Dendritic cell treated with granulocyte-macrophage colony-stimulating factor and Interleukin-4, amounts not matched to agents 40 ng/mL and 50 ng/mL, for 4 days (primary cell): ENCODE data around the gene MPHOSPH9.

Experiments
- H3K27ac Mint-ChIP-seq: one replicate; pipeline ENCODE4 v1.8.0; 2022; ENCODE audit warnings: mild to moderate bottlenecking, mixed read lengths
- H3K27me3 Mint-ChIP-seq: one replicate; pipeline ENCODE4 v1.8.0; 2022; ENCODE audit warnings: mild to moderate bottlenecking, mixed read lengths
- H3K36me3 Mint-ChIP-seq: one replicate; pipeline ENCODE4 v1.8.0; 2022; ENCODE audit warnings: low read depth, mixed read lengths
- H3K4me1 Mint-ChIP-seq: one replicate; pipeline ENCODE4 v1.8.0; 2022; ENCODE audit warnings: low read depth, mixed read lengths
- H3K4me3 Mint-ChIP-seq: one replicate; pipeline ENCODE4 v1.8.0; 2022; ENCODE audit warnings: mild to moderate bottlenecking, moderate library complexity, mixed read lengths
- H3K9me3 Mint-ChIP-seq: one replicate; pipeline ENCODE4 v1.8.0; 2022; ENCODE audit warnings: mixed read lengths
- intact Hi-C: fragments of 100-400 bp; cut with micrococcal nuclease; formaldehyde crosslinking; loops from one replicate; pipeline ENCODE4 v1.15.0; 2022

MPHOSPH9 gene

DNA sequence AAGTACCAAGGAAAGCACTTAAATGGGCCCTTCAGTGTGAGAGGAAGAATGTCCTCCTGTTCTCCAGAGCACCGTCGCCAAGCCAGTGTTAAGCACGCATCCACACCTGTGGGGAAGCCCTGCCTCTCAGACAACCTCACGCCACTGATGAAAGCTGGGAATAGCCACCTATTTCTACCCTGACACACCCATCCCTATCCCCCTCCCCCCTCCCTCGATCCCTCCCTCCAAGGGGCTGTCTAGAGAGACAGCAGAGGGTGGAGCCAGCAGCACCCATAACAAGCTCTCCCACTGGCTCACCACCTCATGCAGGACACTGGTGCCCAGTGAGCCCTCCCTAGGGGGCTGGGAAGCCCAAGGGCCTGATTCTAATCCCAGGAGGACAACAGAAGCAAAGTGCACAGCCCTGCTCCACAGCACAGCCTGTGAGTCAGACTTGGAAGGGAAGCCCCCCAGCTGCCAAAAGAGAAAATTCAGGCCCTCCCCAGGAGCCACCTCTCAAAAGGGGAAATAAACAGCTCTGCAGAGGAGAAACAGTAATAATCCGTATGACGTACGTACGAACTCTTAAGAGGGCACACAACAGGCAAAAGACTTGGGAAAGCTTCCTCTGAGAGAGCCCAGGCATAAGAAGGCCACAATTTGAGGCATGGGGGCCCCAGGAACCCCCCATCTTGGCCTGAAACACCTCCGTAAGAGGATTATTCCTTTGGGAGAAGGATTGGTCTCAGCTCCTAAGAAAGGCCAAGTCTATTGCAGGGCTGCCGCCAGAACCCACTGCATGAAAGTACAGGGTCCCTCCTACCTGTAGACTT, 89.8 kb downstream of the MPHOSPH9 start:
- H3K4me3 Mint-ChIP-seq: no peak overlapping the region
- no peaks in the 10 kb centered on the region for H3K36me3 Mint-ChIP-seq
- no peaks in the 10 kb centered on the region for H3K9me3 Mint-ChIP-seq
- peaks cover 15% of the 10 kb centered on the region for H3K4me1 Mint-ChIP-seq
- intact Hi-C loops: no loop called here
- H3K27ac Mint-ChIP-seq: no peak overlapping the region
- H3K27me3 Mint-ChIP-seq: no peaks in the 10 kb centered on the region

DNA sequence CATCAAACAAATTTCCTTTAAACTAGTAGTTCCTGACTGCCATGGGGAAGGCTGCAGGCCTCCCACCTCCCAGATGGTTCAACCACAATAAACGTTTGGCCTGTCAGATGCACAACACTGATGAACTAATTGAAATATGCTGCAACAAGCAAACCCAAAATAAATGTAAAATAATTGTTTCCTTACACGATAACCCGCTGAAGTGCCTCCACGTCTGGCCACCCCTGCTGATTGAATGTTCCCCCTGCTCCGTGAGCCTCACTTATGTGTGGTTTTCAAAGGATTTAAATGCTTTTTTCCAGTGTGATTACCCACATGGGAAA, 90.5 kb downstream of the MPHOSPH9 start:
- H3K4me1 Mint-ChIP-seq: peaks cover 12% of the 10 kb centered on the region
- H3K9me3 Mint-ChIP-seq: no peaks in the 10 kb centered on the region
- H3K27me3 Mint-ChIP-seq: no peaks in the 10 kb centered on the region
- H3K27ac Mint-ChIP-seq: no peak overlapping the region
- H3K36me3 Mint-ChIP-seq: no peaks in the 10 kb centered on the region
- H3K4me3 Mint-ChIP-seq: no peak overlapping the region
- intact Hi-C loops: no loop called here

DNA sequence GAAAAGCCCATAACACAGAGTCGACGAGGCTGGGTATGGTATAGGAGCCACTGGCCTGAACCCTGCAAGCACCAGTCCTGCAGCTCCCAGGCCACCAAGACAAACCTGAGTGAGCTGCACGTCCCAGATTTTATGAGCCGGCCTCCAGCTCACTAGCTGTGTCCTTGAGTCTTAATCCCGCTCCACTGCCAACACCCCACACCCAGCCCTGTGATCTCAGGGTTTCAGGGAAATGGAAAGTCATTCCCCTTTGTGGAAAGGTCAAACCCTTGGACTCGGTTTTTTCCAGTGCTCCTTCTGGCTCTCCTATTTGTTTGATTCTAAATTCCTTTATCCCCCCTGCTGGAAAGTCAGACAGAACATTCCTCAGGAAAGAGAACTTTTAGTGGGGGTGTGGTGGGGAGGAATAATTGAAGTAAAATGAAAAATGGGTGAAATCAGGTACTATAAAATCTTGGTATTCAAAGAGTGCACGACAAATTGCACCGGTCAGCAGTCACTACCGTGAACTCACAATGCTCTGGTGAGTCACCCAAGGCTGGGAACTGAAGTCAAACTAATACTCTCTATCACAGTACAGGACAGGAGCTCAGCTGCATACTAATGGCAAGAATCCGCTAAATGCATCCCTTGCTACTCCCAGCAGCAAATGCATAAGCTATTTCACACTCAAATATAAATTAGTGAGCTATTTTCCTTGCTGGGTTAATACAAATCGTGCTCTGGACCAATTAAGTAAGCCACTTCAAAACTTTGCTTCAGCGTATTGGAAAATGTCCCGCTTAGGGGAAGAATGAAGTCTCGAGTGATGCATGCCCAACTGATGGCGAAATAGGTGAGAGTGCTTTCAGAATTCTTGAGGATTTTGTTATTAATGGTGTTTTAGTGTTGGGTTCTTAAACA, 91.1 kb downstream of the MPHOSPH9 start:
- intact Hi-C loops: no loop called here
- Mint-ChIP-seq H3K27me3 (no peaks in the 10 kb centered on the region), H3K9me3 (no peaks in the 10 kb centered on the region), H3K36me3 (no peaks in the 10 kb centered on the region), H3K4me3 (no peak overlapping the region), H3K4me1 (peaks cover 9% of the 10 kb centered on the region), H3K27ac (no peak overlapping the region)

DNA sequence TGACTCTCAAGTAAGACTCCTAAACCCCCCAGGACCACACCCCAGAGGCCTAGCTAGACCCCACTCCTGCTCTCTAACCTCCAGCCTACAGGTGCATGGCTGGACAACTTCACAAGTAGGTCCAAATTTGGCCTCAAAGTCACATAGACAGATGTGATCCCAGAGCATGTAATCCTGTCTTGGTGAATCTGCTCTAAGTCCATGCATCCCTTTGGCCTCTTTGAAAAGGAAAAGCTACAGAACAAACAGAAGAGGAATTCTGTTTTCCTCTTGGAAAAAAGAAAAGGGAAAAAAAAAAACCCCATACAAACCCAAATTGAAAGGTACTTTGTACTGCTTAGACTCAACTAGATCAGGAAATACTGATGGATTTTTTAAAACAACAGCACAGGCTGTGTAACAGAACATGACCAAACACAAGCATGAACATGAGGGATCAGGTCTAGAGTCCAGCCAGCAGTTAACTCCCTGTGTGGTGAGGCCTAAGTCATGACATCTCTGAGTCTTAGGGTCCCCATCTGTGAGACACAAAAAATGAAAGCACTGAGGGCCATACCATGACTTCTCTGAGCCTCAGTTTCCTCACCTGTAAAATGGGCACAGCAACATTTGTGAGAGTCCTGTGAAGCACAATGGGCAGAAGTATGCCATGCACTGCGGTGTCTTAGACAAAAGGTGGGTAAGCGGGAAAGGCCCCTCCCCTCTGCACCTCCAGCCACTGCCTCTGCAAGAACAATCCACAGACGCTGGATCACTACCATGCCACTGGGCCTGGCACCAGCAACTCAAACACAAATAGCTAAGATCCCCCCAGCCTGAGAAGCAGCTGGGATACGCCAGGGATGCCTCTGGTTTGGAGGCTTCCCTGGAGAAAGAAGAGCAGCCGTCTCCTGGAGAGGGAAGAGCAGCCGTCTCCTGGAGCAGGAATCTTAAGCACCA, 92.0 kb downstream of the MPHOSPH9 start:
- intact Hi-C loops: no loop called here
- H3K9me3 Mint-ChIP-seq: no peaks in the 10 kb centered on the region
- H3K27me3 Mint-ChIP-seq: no peaks in the 10 kb centered on the region
- H3K36me3 Mint-ChIP-seq: no peaks in the 10 kb centered on the region
- H3K4me1 Mint-ChIP-seq: peaks cover 9% of the 10 kb centered on the region
- H3K4me3 Mint-ChIP-seq: no peak overlapping the region
- H3K27ac Mint-ChIP-seq: no peak overlapping the region

DNA sequence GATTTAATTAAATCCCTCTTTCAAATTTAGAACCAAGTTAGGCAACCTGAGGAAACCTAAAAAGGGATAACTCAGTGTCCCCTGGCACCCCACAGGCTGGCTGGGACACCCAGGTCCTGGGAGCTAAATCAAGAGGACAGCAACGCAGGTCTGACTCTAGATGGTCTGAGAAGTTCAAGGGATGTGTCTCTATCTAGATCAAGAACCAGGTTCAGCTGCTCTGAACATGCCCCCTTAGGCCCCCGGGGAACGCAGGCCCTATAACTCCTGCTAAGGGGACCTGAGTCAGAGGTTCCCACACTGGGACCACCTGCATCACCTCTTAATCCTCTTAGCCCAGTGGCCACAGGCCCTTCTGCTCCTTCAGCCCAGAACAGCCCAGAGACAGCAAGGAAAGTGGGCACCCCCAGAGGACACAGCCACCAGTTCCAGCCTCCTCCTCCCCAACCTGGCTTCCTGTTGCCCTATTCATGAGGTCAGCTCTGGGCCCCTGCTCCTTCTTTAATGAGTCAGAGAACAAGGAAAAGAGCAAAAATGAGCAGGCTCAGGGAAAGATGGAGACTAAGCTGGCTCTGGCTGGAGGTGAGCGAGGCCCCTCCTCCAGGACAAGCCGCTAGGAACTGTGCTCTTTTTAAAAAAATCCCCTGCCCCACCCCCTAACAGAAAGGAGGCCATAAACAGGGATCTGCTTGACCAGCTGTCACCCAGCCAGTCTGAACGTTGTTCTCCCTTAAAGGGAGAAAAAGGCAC, 92.8 kb downstream of the MPHOSPH9 start:
- H3K4me1 Mint-ChIP-seq: peaks cover 9% of the 10 kb centered on the region
- H3K36me3 Mint-ChIP-seq: no peaks in the 10 kb centered on the region
- H3K4me3 Mint-ChIP-seq: no peak overlapping the region

DNA sequence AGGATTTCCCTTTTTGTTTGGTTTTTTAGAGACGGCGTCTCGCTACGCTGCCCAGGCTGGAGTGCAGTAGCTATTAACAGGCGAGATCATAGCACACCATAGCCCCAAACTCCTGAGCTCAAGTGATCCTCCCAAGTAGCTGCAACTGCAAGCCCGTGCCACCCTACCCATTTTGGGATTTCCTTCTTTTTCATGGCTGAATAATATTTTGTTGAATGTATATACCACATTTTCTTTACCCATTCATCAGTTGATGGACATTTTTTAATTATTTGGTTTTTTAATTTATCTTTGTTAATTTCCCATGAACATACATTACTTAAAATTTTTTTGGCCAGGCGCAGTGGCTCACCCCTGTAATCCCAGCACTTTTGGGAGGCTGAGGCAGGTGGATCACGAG, 97.3 kb downstream of the MPHOSPH9 start:
- no peaks in the 10 kb centered on the region for H3K9me3 Mint-ChIP-seq

More for the DNA sequence above, 92.8 kb downstream of the MPHOSPH9 start:
- no peaks in the 10 kb centered on the region for H3K27me3 Mint-ChIP-seq
- no peaks in the 10 kb centered on the region for H3K9me3 Mint-ChIP-seq
- intact Hi-C loops: no loop called here
- H3K27ac Mint-ChIP-seq: no peak overlapping the region

DNA sequence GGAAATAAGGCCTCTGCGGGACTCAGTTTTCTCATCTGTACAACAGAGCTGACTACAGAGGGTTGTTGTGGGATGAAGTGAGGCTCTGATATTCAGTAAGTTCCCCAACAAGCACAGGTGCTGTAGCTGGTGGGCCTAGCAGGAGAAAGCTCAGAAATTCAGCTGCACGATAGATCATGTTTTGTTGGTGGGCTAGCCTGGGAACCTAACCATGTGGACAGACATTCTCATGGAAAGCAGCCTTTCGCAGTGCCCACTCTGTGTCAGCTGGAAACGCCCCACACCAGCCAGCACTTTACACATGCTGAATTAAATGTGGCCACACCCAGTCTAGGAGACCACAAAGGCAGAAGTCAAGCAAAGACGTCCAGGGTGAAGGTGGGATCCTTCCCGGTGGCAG, 98.1 kb downstream of the MPHOSPH9 start:
- no peak overlapping the region for H3K4me3 Mint-ChIP-seq
- no peaks in the 10 kb centered on the region for H3K4me1 Mint-ChIP-seq
- no peaks in the 10 kb centered on the region for H3K36me3 Mint-ChIP-seq
- peaks cover 2% of the 10 kb centered on the region for H3K27me3 Mint-ChIP-seq
- intact Hi-C loops: no loop called here
- H3K27ac Mint-ChIP-seq: no peak overlapping the region
- no peaks in the 10 kb centered on the region for H3K9me3 Mint-ChIP-seq

More for the DNA sequence above, 97.3 kb downstream of the MPHOSPH9 start:
- no peaks in the 10 kb centered on the region for H3K4me1 Mint-ChIP-seq
- peaks cover 2% of the 10 kb centered on the region for H3K27me3 Mint-ChIP-seq
- H3K36me3 Mint-ChIP-seq: no peaks in the 10 kb centered on the region
- H3K4me3 Mint-ChIP-seq: no peak overlapping the region
- intact Hi-C loops: no loop called here
- no peak overlapping the region for H3K27ac Mint-ChIP-seq

DNA sequence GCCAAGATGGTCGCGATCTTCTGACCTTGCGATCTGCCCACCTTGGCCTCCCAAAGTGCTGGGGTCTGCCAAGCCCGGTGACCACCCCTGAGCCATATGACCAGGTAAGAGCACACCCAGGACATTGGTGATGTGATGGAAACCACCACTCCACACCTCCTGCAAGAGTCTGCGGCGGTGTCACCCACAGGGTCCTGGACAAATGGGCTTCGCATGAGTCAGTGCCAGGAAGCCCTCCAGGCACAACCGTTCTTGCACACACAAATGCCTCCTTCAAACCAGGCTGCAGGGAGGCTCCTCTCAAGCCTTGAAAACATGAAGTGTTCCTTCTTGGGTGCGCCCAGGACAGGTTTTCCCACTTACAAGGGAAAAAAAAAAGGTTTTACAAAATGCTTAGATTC, 98.7 kb downstream of the MPHOSPH9 start:
- Mint-ChIP-seq H3K27me3 (peaks cover 2% of the 10 kb centered on the region), H3K27ac (no peak overlapping the region), H3K36me3 (no peaks in the 10 kb centered on the region), H3K9me3 (no peaks in the 10 kb centered on the region), H3K4me1 (no peaks in the 10 kb centered on the region), H3K4me3 (no peak overlapping the region)
- intact Hi-C loops: no loop called here

DNA sequence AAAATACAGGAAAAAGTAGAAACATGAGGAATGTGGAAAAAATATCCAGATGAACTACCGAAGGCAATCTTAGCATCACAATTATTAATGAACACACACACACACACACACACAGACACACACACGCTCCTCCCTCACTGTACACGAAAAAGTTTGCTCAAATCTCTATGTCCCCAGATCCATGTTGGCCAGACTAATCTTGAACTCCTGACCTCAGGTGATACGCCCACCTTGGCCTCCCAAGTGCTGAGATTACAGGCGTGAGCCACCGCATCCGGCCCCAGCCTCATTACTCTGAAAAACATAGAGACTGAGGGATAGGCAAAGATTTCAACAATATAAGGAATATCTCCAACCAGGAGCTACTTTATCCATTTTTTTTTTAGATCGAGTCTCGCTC, 99.2 kb downstream of the MPHOSPH9 start:
- Mint-ChIP-seq H3K27ac (no peak overlapping the region), H3K4me3 (no peak overlapping the region)

DNA sequence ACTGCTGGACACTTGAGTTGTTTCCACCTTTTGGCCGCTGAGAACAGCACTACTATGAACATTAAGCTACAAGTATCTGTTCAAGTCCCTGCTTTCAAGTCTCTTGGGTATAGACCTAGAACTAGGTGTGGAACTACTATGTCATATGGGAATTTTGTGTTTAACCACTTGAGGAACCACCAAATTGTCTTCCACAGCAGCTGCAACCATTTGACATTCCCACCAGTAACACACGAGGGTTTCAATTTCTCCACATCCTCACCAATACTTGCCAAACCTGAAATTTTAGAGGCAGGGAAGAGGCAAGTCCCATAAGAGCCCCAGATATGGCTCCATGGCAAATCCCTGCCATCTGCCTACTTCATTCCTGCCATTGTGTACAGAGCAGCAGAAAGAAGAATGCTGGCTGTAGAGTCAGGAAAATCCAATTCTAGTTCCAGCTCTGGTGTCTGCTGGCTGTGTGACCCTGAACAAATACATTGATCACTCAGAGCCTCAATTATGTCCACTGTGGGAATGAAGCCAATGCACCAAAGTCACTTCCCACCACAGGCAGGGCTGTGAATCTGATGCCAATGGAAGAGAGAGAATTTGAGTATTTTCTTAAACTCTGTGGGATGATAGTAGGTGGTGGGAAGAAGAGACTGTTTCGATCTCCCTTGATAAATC, 99.9 kb downstream of the MPHOSPH9 start:
- H3K27ac Mint-ChIP-seq: no peak overlapping the region
- no peaks in the 10 kb centered on the region for H3K9me3 Mint-ChIP-seq
- no peak overlapping the region for H3K4me3 Mint-ChIP-seq
- H3K36me3 Mint-ChIP-seq: no peaks in the 10 kb centered on the region
- no peaks in the 10 kb centered on the region for H3K4me1 Mint-ChIP-seq
- H3K27me3 Mint-ChIP-seq: peaks cover 2% of the 10 kb centered on the region
- intact Hi-C loops: no loop called here

More for the DNA sequence above, 99.2 kb downstream of the MPHOSPH9 start:
- intact Hi-C loops: no loop called here
- Mint-ChIP-seq H3K27me3 (peaks cover 2% of the 10 kb centered on the region), H3K9me3 (no peaks in the 10 kb centered on the region), H3K4me1 (no peaks in the 10 kb centered on the region), H3K36me3 (no peaks in the 10 kb centered on the region)

DNA sequence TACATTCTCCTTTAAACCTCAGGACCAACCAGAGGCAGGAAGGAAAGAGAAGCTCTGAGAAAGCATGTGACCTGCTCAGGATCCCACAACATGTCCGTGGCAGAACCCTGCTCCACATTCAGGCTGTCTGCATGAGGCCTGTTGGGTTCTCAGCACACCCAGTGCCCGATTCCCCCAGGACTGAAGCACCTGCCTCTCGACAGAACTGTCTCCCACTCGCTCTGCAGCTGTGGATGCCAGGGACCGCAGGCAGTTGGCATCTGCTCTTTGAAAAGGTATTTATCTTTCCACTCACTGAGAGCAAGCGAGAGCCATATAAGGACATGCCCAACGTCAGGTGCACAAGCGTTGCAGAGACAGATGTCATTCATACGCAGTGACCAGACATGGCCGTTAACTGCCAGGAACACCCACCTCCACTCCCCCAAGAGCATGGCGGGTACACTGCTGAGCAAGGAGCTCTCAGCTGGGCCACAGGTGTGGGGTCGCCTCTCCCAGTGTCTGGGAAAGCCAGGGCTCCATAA, 101.0 kb downstream of the MPHOSPH9 start:
- Mint-ChIP-seq H3K4me3 (no peak overlapping the region), H3K9me3 (no peaks in the 10 kb centered on the region), H3K4me1 (no peaks in the 10 kb centered on the region), H3K36me3 (no peaks in the 10 kb centered on the region), H3K27me3 (peaks cover 2% of the 10 kb centered on the region), H3K27ac (no peak overlapping the region)
- intact Hi-C loops: no loop called here

DNA sequence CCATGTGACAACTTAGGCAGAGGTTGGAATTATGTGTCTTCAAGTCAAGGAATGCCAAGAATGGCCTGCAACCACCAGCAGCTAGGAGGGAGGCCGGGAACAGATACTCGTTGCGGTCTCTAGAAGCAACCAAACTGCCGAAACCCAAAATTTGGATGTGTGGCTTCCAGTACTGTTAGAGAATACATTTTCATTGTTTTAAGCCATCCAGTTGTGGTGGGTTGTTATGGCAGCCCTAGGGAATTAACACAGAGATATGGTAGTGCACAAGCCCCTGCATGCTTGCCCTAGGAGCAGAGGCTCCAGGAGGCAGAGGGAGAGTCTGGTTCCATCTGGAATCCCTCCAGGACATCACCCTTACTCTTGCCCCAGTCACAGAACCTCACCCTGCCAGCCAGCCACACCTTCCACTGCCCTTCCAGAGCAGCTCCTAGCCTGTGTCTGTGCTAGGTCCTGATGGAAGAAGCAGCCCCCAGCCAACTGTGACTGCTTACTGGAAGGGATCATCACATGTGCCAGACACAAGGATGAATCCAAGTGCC, 101.6 kb downstream of the MPHOSPH9 start:
- intact Hi-C loops: no loop called here
- Mint-ChIP-seq H3K36me3 (no peaks in the 10 kb centered on the region), H3K27me3 (peaks cover 2% of the 10 kb centered on the region), H3K4me3 (no peak overlapping the region), H3K4me1 (peaks cover 4% of the 10 kb centered on the region), H3K9me3 (no peaks in the 10 kb centered on the region), H3K27ac (no peak overlapping the region)
